Ectodermal cell (in vitro differentiated cells): Measurements from ENCODE around the gene KIF20A.
"Not testable (repeated sequence)": the region's sequence is repeated elsewhere in the genome, so short reads cannot be mapped to it uniquely, and the experiment has no call there.

Experiments
- H3K27ac ChIP-seq: 2 replicates; pipeline ENCODE4 v1.7.0; 2013; ENCODE audit warnings: mild to moderate bottlenecking, low read depth, low read length; ENCODE audit not compliant: insufficient read depth, poor library complexity, severe bottlenecking
- H3K27me3 ChIP-seq: 2 replicates; pipeline ENCODE4 v1.7.0; 2013; ENCODE audit warnings: mild to moderate bottlenecking, low read length; ENCODE audit not compliant: insufficient read depth, control insufficient read depth, poor library complexity, severe bottlenecking
- H3K36me3 ChIP-seq: one replicate; pipeline ENCODE4 v1.7.0; 2013; ENCODE audit warnings: low read length; ENCODE audit not compliant: control insufficient read depth, insufficient read depth
- H3K4me1 ChIP-seq: one replicate; pipeline ENCODE4 v1.7.0; 2013; ENCODE audit warnings: low read length; ENCODE audit not compliant: control insufficient read depth, insufficient read depth
- H3K4me3 ChIP-seq: 2 replicates; pipeline ENCODE4 v1.7.0; 2013; ENCODE audit warnings: low read depth, low read length, control low read depth; ENCODE audit not compliant: insufficient read depth
- H3K9me3 ChIP-seq: 2 replicates; pipeline ENCODE4 v1.7.0; 2013; ENCODE audit warnings: mild to moderate bottlenecking, low read length, moderate library complexity; ENCODE audit not compliant: control insufficient read depth
- WGBS, 2 experiments: methylation state at CpG; one replicate each; pipeline ENCODE4 v1.1.7; 2013; ENCODE audit warnings: missing lambda C conversion rate in 2 of 2; 5-methylcytosine and 5-hydroxymethylcytosine counted together

The KIF20A gene

DNA sequence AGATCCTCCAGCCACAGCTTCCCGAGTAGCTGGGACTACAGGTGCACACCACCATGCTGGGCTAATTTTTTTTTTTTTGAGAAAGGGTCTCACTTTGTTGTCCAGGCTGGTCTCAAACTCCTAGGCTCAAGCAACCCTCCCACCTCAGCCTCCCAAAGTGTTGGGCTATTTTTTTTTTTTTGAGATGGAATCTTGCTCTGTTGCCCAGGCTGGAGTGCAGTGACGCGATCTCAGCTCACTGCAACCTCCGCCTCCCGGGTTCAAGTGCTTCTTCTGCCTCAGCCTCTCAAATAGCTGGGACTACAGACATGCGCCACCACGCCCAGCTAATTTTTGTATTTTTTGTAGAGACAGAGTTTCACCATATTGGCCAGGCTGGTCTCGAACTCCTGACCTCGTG lies 22.9 kb upstream of the KIF20A start:
- 94 to 97% methylated on average over 9 of the region's 9 CpGs for WGBS, 2 experiments
- not testable (repeated sequence) for H3K27me3 ChIP-seq, H3K4me1 ChIP-seq, H3K27ac ChIP-seq, H3K9me3 ChIP-seq, H3K4me3 ChIP-seq
- H3K36me3 ChIP-seq, result peaks cover 44% of the 10 kb centered on the region

- Histone ChIP-seq H3K27me3 (no peaks in the 10 kb centered on the region), H3K4me1 (no peaks in the 10 kb centered on the region), H3K36me3 (peaks cover 58% of the 10 kb centered on the region), H3K4me3 (no peak overlapping the region), H3K9me3 (no peaks in the 10 kb centered on the region), H3K27ac (no peak overlapping the region)
- WGBS, 2 experiments, result 100% methylated on average over 1 of the region's 1 CpG
Measured at GRCh38 chr5:138157626-138158025, 21.3 kb upstream of the KIF20A start.

GRCh38 chr5:138159666-138160065 lies 19.2 kb upstream of the KIF20A start:
- WGBS, 2 experiments, result 95 to 96% methylated on average over 5 of the region's 5 CpGs
- H3K4me1 ChIP-seq, result no peaks in the 10 kb centered on the region
- H3K9me3 ChIP-seq, result no peaks in the 10 kb centered on the region
- peaks cover 78% of the 10 kb centered on the region for H3K36me3 ChIP-seq
- no peaks in the 10 kb centered on the region for H3K27me3 ChIP-seq
- H3K4me3 ChIP-seq, result no peak overlapping the region
- no peak overlapping the region for H3K27ac ChIP-seq

DNA sequence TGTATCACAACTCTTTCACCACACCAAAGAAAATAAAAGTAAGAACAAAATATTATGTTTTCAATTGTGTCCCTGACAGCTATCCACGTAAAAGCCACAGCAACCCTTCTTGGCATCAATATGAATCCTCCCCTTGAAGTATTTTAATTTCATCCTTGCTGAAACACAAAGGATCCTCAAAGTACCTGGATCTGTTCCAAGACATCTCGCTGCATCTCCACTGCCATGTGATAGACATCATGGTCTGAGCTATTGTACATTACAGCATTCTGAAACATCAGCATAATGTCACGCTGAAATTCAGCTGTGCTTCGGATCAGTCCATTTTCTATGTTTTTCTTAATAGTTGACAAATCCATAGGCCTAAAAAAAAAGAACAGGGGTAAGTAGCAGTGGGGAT lies 18.2 kb upstream of the KIF20A start:
- peaks cover 88% of the 10 kb centered on the region for H3K36me3 ChIP-seq
- no peaks in the 10 kb centered on the region for H3K9me3 ChIP-seq
- WGBS, 2 experiments, result 97 to 98% methylated on average over 3 to 4 of the region's 4 CpGs
- H3K4me1 ChIP-seq, result no peaks in the 10 kb centered on the region
- no peak overlapping the region for H3K27ac ChIP-seq
- no peaks in the 10 kb centered on the region for H3K27me3 ChIP-seq
- no peak overlapping the region for H3K4me3 ChIP-seq

DNA sequence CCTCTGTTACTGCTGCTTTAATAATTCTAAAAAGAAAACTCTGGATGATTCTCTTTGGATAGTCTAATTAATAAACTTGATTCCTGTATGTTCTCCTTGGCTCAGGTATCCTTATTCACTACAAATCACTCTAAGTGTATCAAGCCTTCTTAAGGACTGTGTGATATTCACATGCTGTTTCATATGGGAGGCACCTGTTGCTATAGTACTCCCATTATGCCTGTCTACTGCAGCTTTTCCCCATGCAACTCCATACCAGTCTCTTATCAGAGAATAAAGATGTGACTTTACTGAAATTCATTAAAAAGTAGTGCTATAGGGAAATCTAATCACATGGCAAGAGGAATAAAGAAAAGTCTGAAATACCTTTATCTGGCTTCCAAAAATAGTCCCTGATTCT lies 15.2 kb upstream of the KIF20A start:
- H3K36me3 ChIP-seq, result peaks cover 91% of the 10 kb centered on the region

GRCh38 chr5:138169124-138169523 lies 9.8 kb upstream of the KIF20A start:
- Histone ChIP-seq H3K27ac (no peak overlapping the region), H3K9me3 (no peaks in the 10 kb centered on the region), H3K4me3 (no peak overlapping the region), H3K27me3 (no peaks in the 10 kb centered on the region), H3K4me1 (no peaks in the 10 kb centered on the region), H3K36me3 (peaks cover 77% of the 10 kb centered on the region)
- WGBS, 2 experiments, result 87 to 98% methylated on average over 5 of the region's 5 CpGs

More for the DNA sequence above, 15.2 kb upstream of the KIF20A start:
- Histone ChIP-seq H3K27me3 (no peaks in the 10 kb centered on the region), H3K27ac (no peak overlapping the region), H3K4me1 (no peaks in the 10 kb centered on the region), H3K9me3 (no peaks in the 10 kb centered on the region), H3K4me3 (no peak overlapping the region)

DNA sequence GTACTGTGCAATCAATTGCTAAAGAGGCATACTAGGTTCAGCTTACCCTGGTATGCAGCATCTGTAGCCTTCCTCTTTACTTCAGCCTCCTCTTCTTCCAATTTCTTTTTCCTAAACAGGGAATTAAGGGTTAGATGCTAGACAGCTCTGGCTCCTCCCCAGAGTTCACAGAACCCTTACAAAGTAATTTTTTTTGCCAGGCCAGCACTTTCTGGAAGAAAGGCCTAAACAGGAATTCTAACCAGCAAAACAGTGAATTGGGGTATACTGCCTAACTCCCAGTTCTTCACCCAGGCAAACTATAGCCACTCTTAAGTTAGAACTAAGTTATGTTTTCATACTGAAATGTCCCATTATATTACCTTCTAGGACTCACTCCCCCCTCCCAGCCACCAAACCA lies 8.6 kb upstream of the KIF20A start:
- H3K27me3 ChIP-seq, result no peaks in the 10 kb centered on the region
- H3K9me3 ChIP-seq, result no peaks in the 10 kb centered on the region
- no peaks in the 10 kb centered on the region for H3K4me1 ChIP-seq
- H3K4me3 ChIP-seq, result no peak overlapping the region
- H3K36me3 ChIP-seq, result peaks cover 71% of the 10 kb centered on the region
- H3K27ac ChIP-seq, result no peak overlapping the region

- Histone ChIP-seq H3K9me3 (no peaks in the 10 kb centered on the region), H3K4me1 (no peaks in the 10 kb centered on the region), H3K36me3 (peaks cover 26% of the 10 kb centered on the region), H3K27ac (peak overlapping the region; percentile 93), H3K4me3 (peak overlapping the region; percentile 96), H3K27me3 (no peaks in the 10 kb centered on the region)
- 0% methylated on average over 16 of the region's 16 CpGs for WGBS, 2 experiments
Measured at GRCh38 chr5:138177941-138178515, 884 bp upstream of the KIF20A start.

GRCh38 chr5:138179277-138179857 lies 455 bp downstream of the KIF20A start:
- no peaks in the 10 kb centered on the region for H3K27me3 ChIP-seq
- H3K4me1 ChIP-seq, result no peaks in the 10 kb centered on the region
- peak overlapping the region; percentile 96 for H3K4me3 ChIP-seq
- 0% methylated on average over 23 of the region's 23 CpGs for WGBS, 2 experiments
- peak overlapping the region; percentile 93 for H3K27ac ChIP-seq
- peaks cover 39% of the 10 kb centered on the region for H3K36me3 ChIP-seq
- no peaks in the 10 kb centered on the region for H3K9me3 ChIP-seq

DNA sequence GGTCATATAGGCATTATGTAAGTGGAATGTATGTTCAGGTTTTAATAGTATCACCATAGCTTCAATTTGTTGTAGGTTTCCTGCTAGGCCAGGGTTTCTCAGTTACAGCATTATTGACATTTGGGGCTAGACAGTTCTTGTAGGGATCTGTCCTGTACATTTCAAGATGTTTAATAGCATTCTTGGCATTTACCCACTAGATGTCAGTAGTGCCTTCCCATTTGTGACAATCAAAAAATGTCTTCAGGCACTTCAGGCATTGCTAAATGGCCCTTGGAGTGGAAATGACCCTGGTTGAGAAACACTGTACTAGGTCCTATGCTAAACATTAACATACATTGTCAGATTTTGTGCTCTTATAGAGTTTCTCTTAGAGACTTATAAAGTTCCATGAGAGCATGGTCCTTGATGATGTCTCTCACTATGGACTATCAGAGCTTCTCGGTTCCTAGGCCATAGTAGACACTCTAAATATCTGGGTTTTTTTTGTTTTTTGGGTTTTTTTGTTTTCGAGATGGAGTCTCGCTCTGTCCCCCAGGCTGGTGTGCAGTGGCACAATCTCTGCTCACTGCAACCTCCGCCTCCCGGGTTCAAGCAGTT lies 1.4 kb downstream of the KIF20A start:
- no peaks in the 10 kb centered on the region for H3K9me3 ChIP-seq
- H3K36me3 ChIP-seq, result peaks cover 44% of the 10 kb centered on the region
- no peaks in the 10 kb centered on the region for H3K27me3 ChIP-seq
- no peaks in the 10 kb centered on the region for H3K4me1 ChIP-seq
- peak overlapping the region; percentile 96 for H3K4me3 ChIP-seq
- WGBS, 2 experiments, result 71 to 77% methylated on average over 5 of the region's 5 CpGs
- no peak overlapping the region for H3K27ac ChIP-seq
